HFFc6 (cell line): ENCODE data around the gene ZNF287. TPM values are rescaled to one million over a fixed set of nuclear protein-coding genes. Genes with fewer than 3 reads are reported as not detected.

Source experiments
- DNase-seq: peaks from one replicate; pipeline ENCODE4 v3.0.0-alpha.2; 2018
- H3K27ac Mint-ChIP-seq: 2 replicates; pipeline ENCODE4 v1.8.0; 2020; ENCODE audit warnings: mild to moderate bottlenecking, mixed read lengths
- H3K27me3 Mint-ChIP-seq: 2 replicates; pipeline ENCODE4 v1.8.0; 2021; ENCODE audit warnings: mild to moderate bottlenecking, moderate library complexity, mixed read lengths; ENCODE audit not compliant: insufficient read depth
- H3K36me3 Mint-ChIP-seq: 2 replicates; pipeline ENCODE4 v1.8.0; 2021; ENCODE audit warnings: low read depth, mixed read lengths
- H3K4me1 Mint-ChIP-seq: 2 replicates; pipeline ENCODE4 v1.8.0; 2020; ENCODE audit warnings: low read depth, mixed read lengths
- H3K4me3 Mint-ChIP-seq: 2 replicates; pipeline ENCODE4 v1.8.0; 2020; ENCODE audit warnings: mild to moderate bottlenecking, moderate library complexity, mixed read lengths
- H3K9me3 Mint-ChIP-seq: 2 replicates; pipeline ENCODE4 v1.8.0; 2020; ENCODE audit warnings: mild to moderate bottlenecking, mixed read lengths
- CTCF ChIP-seq: fragments of 200-600 bp; sonication (generic); IDR thresholded peaks from 2 replicates; pipeline ENCODE4 v1.5.0; 2021; ENCODE audit warnings: antibody characterized with exemption, mild to moderate bottlenecking
- total RNA-seq, 6 experiments: library from RNA; stranded (reverse); fragmentation: NEBNext Ultra II Directional; extraction: Animal tissue kit (Norgen Biotek cat#: 25700); gene quantifications; 2 replicates in 1 of 6; 3 replicates in 5 of 6; pipeline ENCODE4 v1.2.3, GENCODE V29; 2021

Gene ZNF287
- total RNA-seq, 6 experiments from 2014 or later = 6.5 to 11.1 (median 8.6) TPM

GRCh38 chr17:16589097-16589969, 20.3 kb upstream of the ZNF287 start:
- H3K4me1 Mint-ChIP-seq = peaks cover 8% of the 10 kb centered on the region
- peak; percentile 99 for TF ChIP-seq CTCF
- peak; percentile 76 for DNase-seq
- H3K4me3 Mint-ChIP-seq = peak overlapping the region; percentile 75
- H3K9me3 Mint-ChIP-seq = peaks cover 5% of the 10 kb centered on the region
- no peaks in the 10 kb centered on the region; the same call in 1 of the 2 replicates for H3K36me3 Mint-ChIP-seq
- peaks cover 18% of the 10 kb centered on the region for H3K27me3 Mint-ChIP-seq
- H3K27ac Mint-ChIP-seq = no peak overlapping the region

- no peak for DNase-seq
- H3K4me3 Mint-ChIP-seq = no peak overlapping the region
- H3K4me1 Mint-ChIP-seq = peaks cover 15% of the 10 kb centered on the region
- no peaks in the 10 kb centered on the region; the same call in 1 of the 2 replicates for H3K36me3 Mint-ChIP-seq
- H3K27ac Mint-ChIP-seq = no peak overlapping the region
- peaks cover 25% of the 10 kb centered on the region for H3K27me3 Mint-ChIP-seq
- no peak for TF ChIP-seq CTCF
- H3K9me3 Mint-ChIP-seq = no peaks in the 10 kb centered on the region; the same call in none of the 2 replicates
These were observed 16.8 kb upstream of the ZNF287 start for GRCh38 chr17:16585796-16586195.

GRCh38 chr17:16584273-16584995, 15.4 kb upstream of the ZNF287 start:
- H3K27me3 Mint-ChIP-seq = peaks cover 33% of the 10 kb centered on the region
- H3K36me3 Mint-ChIP-seq = peaks cover 9% of the 10 kb centered on the region
- peak; percentile 73 for DNase-seq
- H3K27ac Mint-ChIP-seq = no peak overlapping the region
- H3K4me3 Mint-ChIP-seq = peak overlapping the region; percentile 83
- peaks cover 15% of the 10 kb centered on the region for H3K4me1 Mint-ChIP-seq
- TF ChIP-seq CTCF = peak; percentile 83
- H3K9me3 Mint-ChIP-seq = peaks cover 5% of the 10 kb centered on the region; the same call in 1 of the 2 replicates

GRCh38 chr17:16583781-16584180, 14.8 kb upstream of the ZNF287 start:
- H3K9me3 Mint-ChIP-seq = peaks cover 5% of the 10 kb centered on the region; the same call in 1 of the 2 replicates
- H3K4me1 Mint-ChIP-seq = peaks cover 15% of the 10 kb centered on the region
- peak overlapping the region; percentile 83; the same call in 1 of the 2 replicates for H3K4me3 Mint-ChIP-seq
- no peak for DNase-seq
- peaks cover 33% of the 10 kb centered on the region for H3K27me3 Mint-ChIP-seq
- H3K27ac Mint-ChIP-seq = no peak overlapping the region
- no peak for TF ChIP-seq CTCF
- peaks cover 9% of the 10 kb centered on the region; the same call in 1 of the 2 replicates for H3K36me3 Mint-ChIP-seq

GRCh38 chr17:16573466-16573865, 4.5 kb upstream of the ZNF287 start:
- H3K4me3 Mint-ChIP-seq = no peak overlapping the region
- no peak overlapping the region for H3K27ac Mint-ChIP-seq
- no peaks in the 10 kb centered on the region for H3K36me3 Mint-ChIP-seq
- no peak for DNase-seq
- H3K9me3 Mint-ChIP-seq = no peaks in the 10 kb centered on the region
- no peak for TF ChIP-seq CTCF
- 0 out of 2 replicates have a peak, but pooled peaks cover 5% of the 10 kb centered on the region for H3K4me1 Mint-ChIP-seq
- peaks cover 7% of the 10 kb centered on the region for H3K27me3 Mint-ChIP-seq
